K562 (cell line): Measurements from ENCODE around the gene PCP4L1.

Experiments used
- ATF6 ChIP-seq: sonication (generic); formaldehyde crosslinking; IDR thresholded peaks from 2 replicates; pipeline ENCODE4 v1.4.0; 2020; ENCODE audit warnings: mild to moderate bottlenecking, missing genetic modification reagents
- CBFB ChIP-seq: sonication (generic); formaldehyde crosslinking; IDR thresholded peaks from 2 replicates; pipeline ENCODE4 v1.4.0; 2020; ENCODE audit warnings: mild to moderate bottlenecking, missing genetic modification reagents
- CEBPG ChIP-seq, 3 experiments: fragments of 200-800 bp in 1 of 3; sonication (Bioruptor generic) in 1 of 3; sonication (generic) in 1 of 3; formaldehyde crosslinking in 1 of 3; IDR thresholded peaks in 2 of 3; conservative IDR thresholded peaks in 1 of 3; 2 replicates each; pipeline versions ENCODE4 v1.6.1 to v1.8.0; 2016 to 2022; ENCODE audit warnings: missing compliant biosample characterization in 2 of 3, missing genetic modification characterization in 2 of 3, mild to moderate bottlenecking in 1 of 3, missing genetic modification reagents in 1 of 3
- CREB3 ChIP-seq: fragments of 450-650 bp; conservative IDR thresholded peaks from 2 replicates; pipeline ENCODE4 v1.6.1; 2016; ENCODE audit warnings: missing genetic modification characterization, low read depth, mild to moderate bottlenecking, missing compliant biosample characterization, moderate library complexity
- EP300 ChIP-seq: IDR thresholded peaks from 2 replicates; pipeline ENCODE4 v1.6.1; 2012; ENCODE audit warnings: low read length, improper control_type of control experiment
- JUN ChIP-seq, 2 experiments: sonication (generic) in 1 of 2; formaldehyde crosslinking in 1 of 2; IDR thresholded peaks; 2 replicates each; pipeline versions ENCODE4 v1.6.1 to v1.8.0; 2012 to 2022; ENCODE audit warnings: borderline replicate concordance in 2 of 2, mild to moderate bottlenecking in 2 of 2, improper control_type of control experiment in 1 of 2, low read depth in 1 of 2, low read length in 1 of 2, missing genetic modification reagents in 1 of 2
- MAX ChIP-seq: sonication (generic); formaldehyde crosslinking; IDR thresholded peaks from 2 replicates; pipeline ENCODE4 v1.9.0; 2022; ENCODE audit warnings: mild to moderate bottlenecking, missing genetic modification reagents
- POLR2A ChIP-seq: fragments of 450-650 bp; conservative IDR thresholded peaks from 2 replicates; pipeline ENCODE4 v1.6.1; 2016
- SAFB2 ChIP-seq: fragments of 200-400 bp; formaldehyde crosslinking; IDR thresholded peaks from 2 replicates; pipeline ENCODE4 v1.6.1; 2018; ENCODE audit warnings: borderline replicate concordance, low read length, low read depth, moderate library complexity; ENCODE audit not compliant: severe bottlenecking
- TBL1XR1 ChIP-seq, 2 experiments: IDR thresholded peaks; 2 replicates each; pipeline ENCODE4 v1.6.1; 2012; ENCODE audit warnings: improper control_type of control experiment in 2 of 2, low read length in 2 of 2, mild to moderate bottlenecking in 1 of 2
- ZNF77 ChIP-seq: fragments of 250-450 bp; sonication (Bioruptor Pico); IDR thresholded peaks from 2 replicates; pipeline ENCODE4 v1.5.0; 2020
- TF ChIP-seq, protein P1 (sequence below): fragments of 450-650 bp; IDR thresholded peaks from 2 replicates; pipeline ENCODE4 v1.6.1; 2018; ENCODE audit warnings: mild to moderate bottlenecking, low read depth; ENCODE audit not compliant: partially characterized antibody
- TF ChIP-seq, protein P2 (sequence below), 3 experiments: IDR thresholded peaks in 2 of 3; conservative IDR thresholded peaks in 1 of 3; 2 replicates each; pipeline ENCODE4 v1.5.1; 2011 to 2012; ENCODE audit warnings: low read length in 3 of 3, mild to moderate bottlenecking in 3 of 3, control low read depth in 2 of 3, improper control_type of control experiment in 1 of 3, inconsistent platforms in 1 of 3, low read depth in 1 of 3, mixed read lengths in 1 of 3, moderate library complexity in 1 of 3; ENCODE audit not compliant: insufficient read depth in 2 of 3

- no peak for TF ChIP-seq JUN (IDR thresholded peaks at IDR 0.05; ENCODE audit: borderline replicate concordance, low read depth, low read length)
- no peak for TF ChIP-seq JUN (CRISPR knock-in tag; IDR thresholded peaks at IDR 0.05; ENCODE audit: borderline replicate concordance)
- TF ChIP-seq SAFB2 = no peak
- TF ChIP-seq CREB3 (tag) = no peak
- no peak for TF ChIP-seq CEBPG (CRISPR knock-in tag; IDR thresholded peaks at IDR 0.05)
- TF ChIP-seq CEBPG (tag; conservative IDR thresholded peaks at IDR 0.05 in 1 of 2, IDR thresholded peaks at IDR 0.05 in 1 of 2) = no peak
- TF ChIP-seq EP300 = no peak
- TF ChIP-seq, protein P1, sequence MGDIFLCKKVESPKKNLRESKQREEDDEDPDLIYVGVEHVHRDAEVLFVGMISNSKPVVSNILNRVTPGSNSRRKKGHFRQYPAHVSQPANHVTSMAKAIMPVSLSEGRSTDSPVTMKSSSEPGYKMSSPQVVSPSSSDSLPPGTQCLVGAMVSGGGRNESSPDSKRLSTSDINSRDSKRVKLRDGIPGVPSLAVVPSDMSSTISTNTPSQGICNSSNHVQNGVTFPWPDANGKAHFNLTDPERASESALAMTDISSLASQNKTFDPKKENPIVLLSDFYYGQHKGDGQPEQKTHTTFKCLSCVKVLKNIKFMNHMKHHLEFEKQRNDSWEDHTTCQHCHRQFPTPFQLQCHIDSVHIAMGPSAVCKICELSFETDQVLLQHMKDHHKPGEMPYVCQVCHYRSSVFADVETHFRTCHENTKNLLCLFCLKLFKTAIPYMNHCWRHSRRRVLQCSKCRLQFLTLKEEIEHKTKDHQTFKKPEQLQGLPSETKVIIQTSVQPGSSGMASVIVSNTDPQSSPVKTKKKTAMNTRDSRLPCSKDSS = no peak
- TF ChIP-seq POLR2A = no peak
- TF ChIP-seq TBL1XR1 (IDR thresholded peaks at IDR 0.05; ENCODE audit: low read length in 2 of 2) = no peak
- TF ChIP-seq ZNF77 (CRISPR knock-in tag) = no peak
- no peak for TF ChIP-seq ATF6 (CRISPR knock-in tag)
- TF ChIP-seq MAX = no peak
- TF ChIP-seq, protein P2, sequence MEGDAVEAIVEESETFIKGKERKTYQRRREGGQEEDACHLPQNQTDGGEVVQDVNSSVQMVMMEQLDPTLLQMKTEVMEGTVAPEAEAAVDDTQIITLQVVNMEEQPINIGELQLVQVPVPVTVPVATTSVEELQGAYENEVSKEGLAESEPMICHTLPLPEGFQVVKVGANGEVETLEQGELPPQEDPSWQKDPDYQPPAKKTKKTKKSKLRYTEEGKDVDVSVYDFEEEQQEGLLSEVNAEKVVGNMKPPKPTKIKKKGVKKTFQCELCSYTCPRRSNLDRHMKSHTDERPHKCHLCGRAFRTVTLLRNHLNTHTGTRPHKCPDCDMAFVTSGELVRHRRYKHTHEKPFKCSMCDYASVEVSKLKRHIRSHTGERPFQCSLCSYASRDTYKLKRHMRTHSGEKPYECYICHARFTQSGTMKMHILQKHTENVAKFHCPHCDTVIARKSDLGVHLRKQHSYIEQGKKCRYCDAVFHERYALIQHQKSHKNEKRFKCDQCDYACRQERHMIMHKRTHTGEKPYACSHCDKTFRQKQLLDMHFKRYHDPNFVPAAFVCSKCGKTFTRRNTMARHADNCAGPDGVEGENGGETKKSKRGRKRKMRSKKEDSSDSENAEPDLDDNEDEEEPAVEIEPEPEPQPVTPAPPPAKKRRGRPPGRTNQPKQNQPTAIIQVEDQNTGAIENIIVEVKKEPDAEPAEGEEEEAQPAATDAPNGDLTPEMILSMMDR (IDR thresholded peaks at IDR 0.05 in 2 of 3, conservative IDR thresholded peaks at IDR 0.05 in 1 of 3; ENCODE audit: insufficient read depth in 2 of 3, low read depth in 1 of 3, low read length in 3 of 3) = no peak
- TF ChIP-seq CBFB (CRISPR knock-in tag) = no peak
These were observed 39.3 kb upstream of the PCP4L1 start for GRCh38 chr1:161219078-161219892.
